Measurements from ENCODE around the gene AAGAB.

GRCh38 chr15:67290319-67290718 is 35.9 kb upstream of the AAGAB start:
- TF ChIP-seq CTCF (IDR thresholded peaks at IDR 0.05) (no peak), POLR2A (IDR thresholded peaks at IDR 0.05) (no peak), POLR2AphosphoS5 (IDR thresholded peaks at IDR 0.05) (no peak)
